Esophagus squamous epithelium (tissue), 4 donors: ENCODE results near the gene CECR2.

Experiments
- CTCF ChIP-seq, 6 experiments: fragments of 450-650 bp in 4 of 6; fragments of 200-600 bp in 2 of 6; sonication (generic) in 2 of 6; IDR thresholded peaks; one replicate each; pipeline ENCODE4 v1.5.1; 2016 to 2019; ENCODE audit warnings: antibody characterized with exemption in 6 of 6, mild to moderate bottlenecking in 4 of 6, moderate library complexity in 4 of 6
- POLR2A ChIP-seq, 4 donors: fragments of 450-650 bp; IDR thresholded peaks; one replicate each; pipeline ENCODE4 v1.6.1; 2017; ENCODE audit warnings: antibody characterized with exemption in 4 of 4, mild to moderate bottlenecking in 4 of 4, moderate library complexity in 3 of 4

GRCh38 chr22:17592201-17592600, 222.9 kb downstream of the CECR2 start:
- TF ChIP-seq POLR2A (IDR thresholded peaks at IDR 0.05) (no peak), CTCF (IDR thresholded peaks at IDR 0.05) (no peak)
